Stimulated activated CD4-positive, alpha-beta T cell treated with anti-CD3 and anti-CD28 coated beads, Interleukin-12 subunit alpha, Interleukin-12 subunit beta, amount 100 ng/mL, for 4 hours (primary cell): ENCODE data around the gene ELF4.
A peak's percentile ranks its signal among the peaks of the same experiment; 100 is the strongest.
"Not testable (repeated sequence)": the region's sequence is repeated elsewhere in the genome, so short reads cannot be mapped to it uniquely, and the experiment has no call there.

Experiments
- DNase-seq: peaks from one replicate; pipeline ENCODE4 v3.0.0-alpha.2; 2020

ELF4 gene

DNA sequence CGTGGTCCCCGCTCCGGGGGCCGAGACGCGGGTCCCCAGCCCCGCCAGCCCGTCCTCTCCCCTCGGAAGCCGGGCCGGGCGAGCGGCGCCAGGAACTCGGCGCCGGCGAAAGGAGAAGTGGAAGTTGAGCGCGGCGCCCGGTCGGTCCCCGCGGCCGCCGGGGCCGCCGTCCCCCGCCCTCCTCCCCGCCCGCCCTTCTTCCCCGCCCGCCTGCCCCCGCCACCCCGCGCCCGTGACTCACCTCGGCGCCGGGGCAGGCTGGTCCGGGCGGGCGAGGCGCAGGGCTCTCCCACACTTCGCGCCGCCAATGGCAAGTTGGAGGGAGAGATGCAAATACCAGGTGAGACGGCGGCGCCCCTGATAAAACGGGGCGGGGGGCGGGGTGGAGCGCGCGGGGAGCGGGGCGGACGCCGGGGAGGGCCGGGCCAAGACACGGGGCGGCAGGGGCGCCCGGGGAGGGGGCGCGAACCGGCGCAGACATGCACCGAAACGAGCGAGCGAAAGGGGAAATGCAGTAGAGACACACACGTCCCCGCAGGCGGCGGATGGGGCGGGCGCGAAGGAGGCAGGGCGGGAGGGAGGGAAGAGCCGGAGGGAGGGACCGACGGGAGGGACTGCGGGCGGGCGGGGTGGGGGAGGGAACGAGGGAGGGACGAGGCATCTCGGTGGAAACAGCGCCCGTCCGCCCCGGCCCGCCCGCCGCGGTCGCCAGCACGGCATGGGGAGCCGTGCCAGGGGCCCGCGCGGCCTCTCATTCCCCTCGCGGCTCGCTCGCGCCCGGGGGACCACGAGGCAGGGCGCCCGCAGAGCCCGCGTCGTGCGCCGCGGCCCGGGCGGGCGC lies at the start of gene ELF4:
TSS of gene ELF4 (minus strand) at position 119 of the 841 bp plus-strand sequence. CDS start 29,167 bp downstream, outside the sequence.
- peak; percentile 60 for DNase-seq

- DNase-seq = no peak
Measured at GRCh38 chrX:130159776-130160175, 49.5 kb upstream of the ELF4 start.

DNA sequence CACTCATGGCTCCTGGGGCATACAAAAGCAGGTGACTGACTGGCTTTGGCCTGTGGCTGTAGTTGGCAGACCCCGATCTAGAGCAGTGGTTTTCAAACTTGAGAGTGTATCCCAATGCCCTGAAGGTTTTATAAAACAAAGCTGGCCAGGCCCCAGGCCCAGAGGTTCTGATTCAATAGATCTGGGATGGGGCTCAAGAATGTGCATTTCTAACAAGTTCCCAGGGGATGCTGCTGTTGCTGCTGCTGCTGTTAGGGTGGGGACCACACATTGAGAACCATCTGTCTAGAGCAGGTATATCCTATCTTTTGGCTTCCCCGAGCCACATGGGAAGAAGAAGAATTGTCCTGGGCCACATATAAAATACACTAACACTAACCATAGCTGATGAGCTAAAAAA lies 48.0 kb upstream of the ELF4 start:
- DNase-seq = no peak

GRCh38 chrX:130155564-130155963 lies 45.3 kb upstream of the ELF4 start:
- no peak for DNase-seq

GRCh38 chrX:130147631-130148030 lies 37.3 kb upstream of the ELF4 start:
- DNase-seq = no peak

GRCh38 chrX:130145123-130145522 lies 34.8 kb upstream of the ELF4 start:
- DNase-seq = no peak

- no peak for DNase-seq
Measured at GRCh38 chrX:130144509-130144908, 34.2 kb upstream of the ELF4 start.

- DNase-seq = no peak
Measured at GRCh38 chrX:130139474-130140201, 29.3 kb upstream of the ELF4 start.

DNA sequence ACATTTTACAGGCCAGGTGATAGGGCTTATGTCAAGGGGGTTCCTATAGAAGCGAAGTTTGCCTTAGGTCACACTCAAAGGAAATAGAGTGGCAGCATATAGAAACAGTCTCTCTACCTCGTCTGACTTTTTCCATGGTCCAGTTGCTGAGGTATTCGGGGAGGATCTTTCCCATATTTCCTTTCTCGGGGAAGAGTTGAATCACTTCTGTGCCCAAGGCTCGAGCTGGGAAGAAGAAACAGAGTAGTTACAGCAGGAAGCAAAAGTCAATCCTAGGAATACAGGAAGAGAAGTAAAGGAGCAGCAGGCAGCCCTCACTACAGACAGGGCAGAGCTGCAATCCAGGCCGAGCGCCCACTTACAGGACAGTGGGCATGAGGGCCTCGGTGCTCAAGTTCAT lies 26.7 kb upstream of the ELF4 start:
- no peak for DNase-seq

DNA sequence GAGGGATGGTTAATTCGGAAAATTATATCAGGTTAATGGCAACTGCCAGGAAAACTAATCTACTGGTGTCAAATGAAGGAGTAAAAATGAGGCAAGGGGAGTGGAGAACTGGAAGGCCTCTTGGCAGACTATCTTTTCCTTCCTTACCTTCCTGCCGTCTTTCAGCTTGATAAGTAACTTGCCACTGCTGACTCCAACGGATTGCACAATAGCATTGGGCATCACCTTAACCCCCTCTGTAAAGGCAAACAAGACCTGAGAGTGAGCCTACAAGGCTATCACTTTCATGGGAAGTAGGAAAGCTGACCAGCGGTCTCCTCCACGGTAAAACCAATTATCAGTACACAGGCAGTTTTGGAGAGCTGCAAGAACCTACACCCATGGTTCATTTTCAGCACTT lies 26.2 kb upstream of the ELF4 start:
- no peak for DNase-seq

DNA sequence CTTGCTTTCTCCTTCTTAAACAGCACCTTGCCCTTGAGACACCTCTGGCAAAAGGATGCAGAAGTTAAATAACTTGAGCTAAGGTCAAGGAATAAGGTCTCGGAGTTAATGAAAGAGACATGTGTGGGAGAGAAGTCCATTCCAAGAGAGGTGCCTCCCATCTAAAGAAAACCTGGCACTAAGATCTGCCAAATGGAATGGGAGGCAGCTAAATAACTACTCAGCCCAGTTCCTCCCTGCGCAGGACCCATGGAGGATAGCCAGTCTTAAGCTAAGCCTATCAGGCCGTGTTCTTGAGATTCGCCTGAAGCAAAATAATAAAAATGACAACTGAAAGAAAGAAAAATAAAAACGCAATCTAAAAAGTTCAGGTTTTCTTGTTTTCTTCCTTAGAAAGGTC lies 20.7 kb upstream of the ELF4 start:
- DNase-seq = no peak

GRCh38 chrX:130125091-130125874 lies 15.0 kb upstream of the ELF4 start:
- DNase-seq = no peak

DNA sequence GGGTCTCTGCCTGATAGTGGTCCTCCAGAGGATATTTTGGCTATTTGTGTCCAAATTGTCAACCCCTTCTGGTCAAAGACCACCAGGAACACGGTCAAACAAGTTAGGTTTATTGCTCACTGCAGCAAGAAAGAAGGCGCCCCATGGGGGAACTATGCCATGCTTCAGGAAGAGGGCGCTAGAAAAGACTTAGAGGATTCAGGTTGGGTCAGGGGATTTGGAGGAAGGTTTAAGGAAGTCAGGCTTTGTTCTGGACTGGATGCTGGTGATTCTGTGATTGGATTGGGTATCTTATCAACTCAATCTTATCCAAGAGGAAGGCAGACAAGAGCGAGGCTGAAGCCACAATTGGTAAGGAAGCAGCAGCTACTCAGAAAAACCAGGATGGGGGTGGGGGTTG lies 14.3 kb upstream of the ELF4 start:
- DNase-seq = no peak

DNA sequence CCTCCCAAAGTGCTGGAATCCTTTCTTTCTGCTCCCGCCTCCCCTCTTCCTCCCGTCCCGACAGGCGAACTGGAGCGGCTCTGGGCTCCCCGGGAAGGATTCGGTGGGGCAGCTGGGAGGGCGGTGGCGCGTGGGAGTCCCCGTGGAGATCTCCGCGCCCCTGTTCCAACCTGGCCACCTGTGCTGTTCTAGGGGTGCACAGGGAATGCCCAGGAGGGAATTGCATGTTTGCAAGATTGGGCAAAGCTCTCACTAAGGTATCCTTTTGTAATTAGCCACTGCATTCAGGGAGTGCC lies 11.2 kb upstream of the ELF4 start:
- no peak for DNase-seq

DNA sequence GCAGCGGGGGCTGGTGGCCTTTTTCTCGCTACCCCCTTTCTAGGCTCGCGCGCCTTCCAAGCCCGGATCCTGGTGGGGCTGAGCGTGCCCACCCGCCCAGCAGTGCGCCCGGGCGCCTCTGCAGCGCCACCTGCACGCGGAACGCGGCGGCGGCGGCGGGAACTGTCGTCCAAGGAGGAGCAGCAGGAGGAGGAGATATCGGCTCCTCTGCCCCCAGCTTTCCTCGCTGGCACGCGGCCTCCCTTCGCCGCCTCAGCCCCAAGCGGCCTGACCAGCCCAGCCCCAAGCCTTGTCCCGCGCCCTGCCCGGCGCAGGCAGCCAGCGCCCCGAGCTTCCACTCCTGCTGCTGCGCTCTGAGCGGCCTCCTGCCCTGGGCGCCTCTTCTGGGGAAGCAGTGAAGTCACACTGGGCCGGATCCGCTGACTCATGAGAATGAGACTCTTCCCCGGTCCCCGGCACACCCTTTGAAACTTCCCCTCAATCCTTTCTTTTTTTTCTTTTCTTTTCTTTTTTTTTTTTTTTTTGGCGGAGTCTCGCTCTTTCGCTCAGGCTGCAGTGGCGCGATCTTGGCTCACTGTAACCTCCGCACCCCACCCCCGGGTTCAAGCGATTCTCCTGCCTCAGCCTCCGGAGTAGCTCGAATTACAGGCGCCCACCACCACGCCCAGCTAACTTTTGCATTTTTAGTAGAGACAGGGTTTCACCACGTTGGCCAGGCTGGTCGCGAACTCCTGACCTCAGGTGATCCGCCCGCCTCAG lies 10.6 kb upstream of the ELF4 start:
- peak; percentile 60 for DNase-seq

DNA sequence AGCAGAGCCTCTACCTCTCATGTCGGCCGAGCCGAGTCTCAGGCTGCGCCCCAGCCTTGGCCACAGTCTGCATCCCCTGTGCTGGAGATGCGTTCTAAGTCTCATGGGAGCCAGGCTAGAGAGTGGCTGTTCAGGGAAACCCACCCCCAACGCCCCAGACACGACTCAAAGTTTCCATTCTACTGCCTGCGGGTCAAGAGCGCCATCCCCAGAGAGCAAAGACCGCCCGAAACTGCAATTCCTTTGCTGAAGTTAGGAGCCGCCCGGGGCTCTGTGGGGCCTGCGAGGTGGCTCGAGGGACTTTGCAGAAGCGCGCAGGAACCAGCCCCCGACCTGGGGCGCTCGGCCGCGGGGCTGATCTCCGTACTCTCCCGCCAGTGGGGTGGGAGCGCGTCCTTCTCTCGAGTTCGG lies 10.0 kb upstream of the ELF4 start:
- DNase-seq = no peak

DNA sequence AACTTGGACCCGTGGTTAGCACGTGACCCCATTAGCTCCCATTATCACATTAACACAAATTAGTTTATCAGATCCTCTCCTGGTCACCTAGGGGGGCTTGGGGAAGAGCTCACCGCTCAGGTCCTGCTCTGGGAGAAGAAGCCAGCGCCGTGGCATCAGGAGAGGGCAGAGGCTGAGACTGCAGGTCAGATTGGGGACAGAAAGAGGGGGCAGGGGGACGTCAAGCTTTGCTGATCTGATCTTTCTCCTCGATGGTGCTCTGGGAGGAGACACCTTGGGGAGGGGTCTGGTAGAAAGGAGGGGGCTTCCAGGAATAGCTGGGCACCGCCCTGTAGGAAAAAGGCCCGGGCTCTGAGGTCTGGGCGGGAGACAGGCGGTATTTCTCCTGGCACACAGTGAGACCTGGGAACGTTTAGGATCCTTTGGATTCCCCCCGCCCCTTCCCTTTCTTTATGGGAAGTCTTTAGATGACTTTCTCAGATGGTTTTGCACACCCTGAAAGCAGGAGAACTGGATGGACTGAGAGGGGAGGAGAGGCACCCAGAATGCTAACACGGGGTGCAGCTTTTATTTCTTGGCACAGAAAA lies 9.1 kb upstream of the ELF4 start:
- DNase-seq = no peak

- no peak for DNase-seq
Measured at GRCh38 chrX:130118441-130119311, 8.4 kb upstream of the ELF4 start.

- no peak for DNase-seq
Measured at GRCh38 chrX:130117166-130117565, 6.9 kb upstream of the ELF4 start.

DNA sequence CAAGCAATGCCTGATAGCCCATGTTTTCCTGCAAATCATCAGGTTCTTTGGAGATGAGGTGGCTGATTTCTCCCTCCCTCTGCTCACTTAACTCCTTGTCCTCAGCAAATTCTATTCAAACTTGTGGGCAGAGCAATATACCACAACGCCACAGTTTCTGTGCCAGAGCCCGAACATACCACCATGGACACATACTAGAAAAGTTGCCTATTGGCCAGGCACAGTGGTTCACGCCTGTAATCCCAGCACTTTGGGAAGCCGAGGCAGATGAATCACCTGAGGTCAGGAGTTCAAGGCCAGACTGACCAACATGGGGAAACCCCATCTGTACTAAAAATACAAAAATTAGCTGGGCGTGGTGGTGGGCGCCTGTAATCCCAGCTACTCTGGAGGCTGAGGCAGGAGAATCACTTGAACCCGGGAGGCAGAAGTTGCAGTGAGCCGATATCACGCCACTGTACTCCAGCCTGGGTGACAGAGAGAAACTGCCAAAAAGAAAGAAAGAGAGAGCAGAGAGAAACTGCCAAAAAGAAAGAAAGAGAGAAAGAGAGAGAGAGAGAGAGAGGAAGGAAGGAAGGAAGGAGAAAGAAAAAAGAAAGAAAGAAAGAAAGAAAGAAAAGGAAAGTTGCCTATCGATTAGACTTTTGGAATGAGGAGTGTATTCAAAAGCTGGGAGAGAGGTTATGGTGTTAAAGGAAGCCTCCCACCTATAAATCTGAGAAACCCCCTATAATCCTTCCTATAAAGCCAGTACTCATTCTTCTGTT lies 5.0 kb upstream of the ELF4 start:
- DNase-seq = not testable (repeated sequence)

GRCh38 chrX:130114141-130114588 lies 3.9 kb upstream of the ELF4 start:
- no peak for DNase-seq
